Erythroblast (primary cell): ENCODE results near the gene XYLT1.

Source experiments
- DNase-seq, 2 experiments: peaks; one replicate each; lab custom pipeline; 2025; lab: John Stamatoyannopoulos, UW
- GATA1 ChIP-seq: IDR thresholded peaks from 2 replicates; pipeline ENCODE4 v1.6.1; 2011; ENCODE audit warnings: low read depth, mild to moderate bottlenecking, control low read depth, low read length, moderate library complexity
- POLR2A ChIP-seq: IDR thresholded peaks from 2 replicates; pipeline ENCODE4 v1.6.1; 2011; ENCODE audit warnings: mild to moderate bottlenecking, low read length

XYLT1 gene

GRCh38 chr16:17259751-17260270, 210.9 kb downstream of the XYLT1 start:
- DNase-seq, result no peak
- TF ChIP-seq GATA1, result no peak
- TF ChIP-seq POLR2A, result no peak

GRCh38 chr16:17258848-17259713, 211.7 kb downstream of the XYLT1 start:
- DNase-seq, result no peak
- TF ChIP-seq POLR2A (no peak), GATA1 (no peak)

- no peak for DNase-seq
- TF ChIP-seq GATA1, result no peak
- TF ChIP-seq POLR2A, result no peak
These were observed 212.6 kb downstream of the XYLT1 start for GRCh38 chr16:17258077-17258599.

- TF ChIP-seq GATA1 (no peak), POLR2A (no peak)
- DNase-seq, result no peak
These were observed 213.2 kb downstream of the XYLT1 start for GRCh38 chr16:17257426-17258023.

- DNase-seq, result no peak
- TF ChIP-seq GATA1 (no peak), POLR2A (no peak)
These were observed 218.1 kb downstream of the XYLT1 start for GRCh38 chr16:17252701-17253100.

- no peak for TF ChIP-seq GATA1
- no peak for TF ChIP-seq POLR2A
- DNase-seq, result no peak
These were observed 218.7 kb downstream of the XYLT1 start for GRCh38 chr16:17252064-17252463.

- no peak for DNase-seq
- no peak for TF ChIP-seq POLR2A
- TF ChIP-seq GATA1, result no peak
These were observed 219.3 kb downstream of the XYLT1 start for GRCh38 chr16:17251496-17251895.

GRCh38 chr16:17246974-17247732, 223.6 kb downstream of the XYLT1 start:
- no peak for DNase-seq
- TF ChIP-seq GATA1 (no peak), POLR2A (no peak)

- TF ChIP-seq POLR2A (no peak), GATA1 (no peak)
- no peak for DNase-seq
These were observed 224.4 kb downstream of the XYLT1 start for GRCh38 chr16:17246268-17246885.

GRCh38 chr16:17245776-17246175, 225.0 kb downstream of the XYLT1 start:
- DNase-seq, result no peak
- no peak for TF ChIP-seq GATA1
- no peak for TF ChIP-seq POLR2A

- DNase-seq, result no peak
- TF ChIP-seq GATA1, result no peak
- TF ChIP-seq POLR2A, result no peak
These were observed 225.7 kb downstream of the XYLT1 start for GRCh38 chr16:17244872-17245551.

GRCh38 chr16:17241264-17241835, 229.4 kb downstream of the XYLT1 start:
- TF ChIP-seq POLR2A (no peak), GATA1 (no peak)
- DNase-seq, result no peak
